Gastrocnemius medialis (tissue), 4 donors: Measurements from ENCODE around the gene MS4A1. TPM values are rescaled to one million over a fixed set of nuclear protein-coding genes. Genes with fewer than 3 reads are reported as not detected.

Source experiments
- ATAC-seq, 2 donors: fragments of 150-250 bp; one replicate each; pipeline ENCODE4 v1.9.1; 2016
- DNase-seq, 2 donors: peaks; one replicate each; pipeline ENCODE4 v3.0.0-alpha.2; 2019
- H3K27ac ChIP-seq, 4 donors: fragments of 200-600 bp; sonication (generic); 1 replicate in 1 of 4; 2 replicates in 3 of 4; pipeline ENCODE4 v1.5.1; 2016 to 2018; ENCODE audit warnings: mild to moderate bottlenecking in 2 of 4, moderate library complexity in 1 of 4
- H3K27me3 ChIP-seq, 3 donors: fragments of 200-600 bp; sonication (generic) in 2 of 3; 1 replicate in 1 of 3; 2 replicates in 2 of 3; pipeline versions ENCODE4 v1.5.1 to v1.6.0; 2016 to 2019; ENCODE audit warnings: mild to moderate bottlenecking in 1 of 3, moderate library complexity in 1 of 3
- H3K36me3 ChIP-seq, 2 donors: fragments of 200-600 bp; sonication (generic) in 1 of 2; one replicate each; pipeline ENCODE4 v1.5.1; 2017 to 2018
- H3K4me1 ChIP-seq, 2 donors: fragments of 200-600 bp; sonication (generic) in 1 of 2; one replicate each; pipeline ENCODE4 v1.5.1; 2016 to 2017; ENCODE audit warnings: mild to moderate bottlenecking in 2 of 2
- H3K4me3 ChIP-seq, 4 donors: fragments of 200-600 bp; sonication (generic) in 3 of 4; 1 replicate in 1 of 4; 2 replicates in 3 of 4; pipeline ENCODE4 v1.5.1; 2016 to 2019; ENCODE audit warnings: mild to moderate bottlenecking in 2 of 4
- H3K9me3 ChIP-seq, 3 donors: fragments of 200-600 bp; sonication (generic) in 2 of 3; 1 replicate in 1 of 3; 2 replicates in 2 of 3; pipeline ENCODE4 v1.5.1; 2016 to 2019
- POLR2A ChIP-seq, 2 donors: fragments of 450-650 bp; IDR thresholded peaks; one replicate each; pipeline ENCODE4 v1.6.1; 2017; ENCODE audit warnings: antibody characterized with exemption in 2 of 2, mild to moderate bottlenecking in 2 of 2, moderate library complexity in 2 of 2
- in situ Hi-C, 4 donors: fragments of 200-750 bp; cut with MboI; loops; one replicate each; pipeline versions ENCODE4 v1.15.0 to v1.8.0; 2017; ENCODE audit warnings: low sequenced_read_pairs in 4 of 4
- intact Hi-C: fragments of 100-400 bp; cut with DNase I; formaldehyde crosslinking; loops from one replicate; pipeline ENCODE4 v1.15.1; 2023; ENCODE audit warnings: low total_unique reads
- total RNA-seq, 4 donors: library from RNA; depleted of rRNA; stranded (reverse); fragments of >200 nt; gene quantifications; one replicate each; pipeline versions ENCODE4 v1.1.0 to v1.2.3, GENCODE V29; 2016
- TF ChIP-seq, protein P1 (sequence below), 5 experiments: fragments of 450-650 bp in 3 of 5; fragments of 200-600 bp in 2 of 5; sonication (generic) in 2 of 5; IDR thresholded peaks in 4 of 5; conservative IDR thresholded peaks in 1 of 5; 1 replicate in 4 of 5; 2 replicates in 1 of 5; pipeline ENCODE4 v1.5.1; 2016 to 2019; ENCODE audit warnings: antibody characterized with exemption in 5 of 5, mild to moderate bottlenecking in 3 of 5, moderate library complexity in 3 of 5

Gene MS4A1
- total RNA-seq, 4 donors from 2014 or later, result 0.10 TPM; not detected in 3

DNA sequence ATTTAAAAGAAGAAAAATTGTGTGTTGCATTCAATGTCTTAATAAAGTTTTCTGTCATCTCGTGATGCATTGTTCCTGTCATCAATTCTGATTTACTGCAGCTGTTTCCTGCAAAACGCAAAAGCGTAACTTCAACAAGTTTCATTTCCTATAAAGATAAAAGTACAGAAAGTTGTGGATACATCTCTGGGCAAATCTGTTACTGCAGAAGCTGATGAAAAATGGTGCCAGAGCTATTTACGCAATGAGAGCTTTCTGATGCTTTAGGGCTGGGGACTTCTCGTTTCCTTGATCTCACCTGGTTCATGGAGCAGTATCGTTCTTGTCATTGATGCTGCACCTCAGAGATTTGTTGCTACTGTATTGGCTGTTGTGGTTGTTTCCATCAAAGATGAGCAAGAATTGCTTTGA is 21.4 kb downstream of the MS4A1 start:
- in situ Hi-C loops, result no loop called here

DNA sequence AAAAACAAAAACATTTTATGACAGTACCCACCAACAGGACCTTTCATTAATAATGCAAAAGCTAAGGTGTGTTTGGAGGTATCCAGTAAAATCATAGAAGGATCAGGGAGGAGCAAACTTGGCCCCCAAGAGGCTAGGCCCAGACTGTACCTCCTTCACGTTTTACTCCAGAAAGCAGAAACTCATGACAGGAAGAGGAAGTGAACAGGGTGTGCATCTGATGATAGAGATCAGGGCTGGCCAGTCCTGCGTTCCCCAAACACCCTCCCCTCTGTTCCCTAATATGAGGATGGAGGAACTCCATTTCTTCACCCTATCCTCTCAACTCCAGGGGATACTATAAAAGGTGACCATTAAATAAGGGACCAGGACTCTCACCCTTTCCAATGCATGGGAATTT is 26.7 kb downstream of the MS4A1 start:
- intact Hi-C loops (no loop called here), in situ Hi-C loops (no loop called here)
- TF ChIP-seq POLR2A (IDR thresholded peaks at IDR 0.05), result no peak
- TF ChIP-seq, protein P1, sequence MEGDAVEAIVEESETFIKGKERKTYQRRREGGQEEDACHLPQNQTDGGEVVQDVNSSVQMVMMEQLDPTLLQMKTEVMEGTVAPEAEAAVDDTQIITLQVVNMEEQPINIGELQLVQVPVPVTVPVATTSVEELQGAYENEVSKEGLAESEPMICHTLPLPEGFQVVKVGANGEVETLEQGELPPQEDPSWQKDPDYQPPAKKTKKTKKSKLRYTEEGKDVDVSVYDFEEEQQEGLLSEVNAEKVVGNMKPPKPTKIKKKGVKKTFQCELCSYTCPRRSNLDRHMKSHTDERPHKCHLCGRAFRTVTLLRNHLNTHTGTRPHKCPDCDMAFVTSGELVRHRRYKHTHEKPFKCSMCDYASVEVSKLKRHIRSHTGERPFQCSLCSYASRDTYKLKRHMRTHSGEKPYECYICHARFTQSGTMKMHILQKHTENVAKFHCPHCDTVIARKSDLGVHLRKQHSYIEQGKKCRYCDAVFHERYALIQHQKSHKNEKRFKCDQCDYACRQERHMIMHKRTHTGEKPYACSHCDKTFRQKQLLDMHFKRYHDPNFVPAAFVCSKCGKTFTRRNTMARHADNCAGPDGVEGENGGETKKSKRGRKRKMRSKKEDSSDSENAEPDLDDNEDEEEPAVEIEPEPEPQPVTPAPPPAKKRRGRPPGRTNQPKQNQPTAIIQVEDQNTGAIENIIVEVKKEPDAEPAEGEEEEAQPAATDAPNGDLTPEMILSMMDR (IDR thresholded peaks at IDR 0.05 in 4 of 5, conservative IDR thresholded peaks at IDR 0.05 in 1 of 5), result no peak
- no peaks in the 10 kb centered on the region for H3K9me3 ChIP-seq
- H3K4me1 ChIP-seq, result no peaks in the 10 kb centered on the region
- DNase-seq (peak in 1 of 2 donors; percentile 16), ATAC-seq (no peak)
- H3K27ac ChIP-seq, result no peak overlapping the region
- H3K27me3 ChIP-seq, result no peaks in the 10 kb centered on the region
- H3K36me3 ChIP-seq, result no peaks in the 10 kb centered on the region
- no peak overlapping the region for H3K4me3 ChIP-seq

More for the DNA sequence above, 21.4 kb downstream of the MS4A1 start:
- TF ChIP-seq, protein P1 (IDR thresholded peaks at IDR 0.05 in 4 of 5, conservative IDR thresholded peaks at IDR 0.05 in 1 of 5), result no peak
- TF ChIP-seq POLR2A (IDR thresholded peaks at IDR 0.05), result no peak
- H3K36me3 ChIP-seq, result no peaks in the 10 kb centered on the region
- DNase-seq (no peak), ATAC-seq (no peak)
- no peaks in the 10 kb centered on the region for H3K9me3 ChIP-seq
- no peaks in the 10 kb centered on the region for H3K27me3 ChIP-seq
- no peak overlapping the region for H3K27ac ChIP-seq
- no peak overlapping the region for H3K4me3 ChIP-seq
- intact Hi-C loops, result no loop called here
- no peaks in the 10 kb centered on the region for H3K4me1 ChIP-seq

DNA sequence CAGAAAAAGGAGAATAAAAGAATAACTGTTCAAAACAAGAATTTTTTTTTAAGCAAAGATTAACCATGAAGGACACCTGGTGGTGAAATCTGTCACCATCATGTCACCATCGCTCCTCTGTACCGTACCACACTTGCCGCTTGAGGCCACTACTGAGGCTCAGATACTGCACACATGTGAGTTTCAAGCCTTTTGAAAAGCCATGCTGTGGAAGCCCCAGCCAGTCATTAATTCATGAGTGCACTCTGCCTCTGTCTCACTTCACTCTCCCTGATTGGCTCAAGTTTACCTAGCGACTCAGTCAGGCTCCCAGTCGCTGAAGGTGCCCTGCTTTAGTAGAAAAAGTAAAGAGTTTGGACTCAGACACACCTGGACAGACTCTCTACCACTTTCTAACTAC is 30.3 kb downstream of the MS4A1 start:
- TF ChIP-seq POLR2A (IDR thresholded peaks at IDR 0.05), result no peak
- TF ChIP-seq, protein P1 (IDR thresholded peaks at IDR 0.05 in 4 of 5, conservative IDR thresholded peaks at IDR 0.05 in 1 of 5), result no peak
- intact Hi-C loops, result no loop called here
- ATAC-seq (no peak), DNase-seq (no peak)
- Histone ChIP-seq H3K27me3 (no peaks in the 10 kb centered on the region), H3K4me3 (no peak overlapping the region), H3K4me1 (no peaks in the 10 kb centered on the region), H3K27ac (no peak overlapping the region), H3K36me3 (no peaks in the 10 kb centered on the region), H3K9me3 (no peaks in the 10 kb centered on the region)
- in situ Hi-C loops, result no loop called here

DNA sequence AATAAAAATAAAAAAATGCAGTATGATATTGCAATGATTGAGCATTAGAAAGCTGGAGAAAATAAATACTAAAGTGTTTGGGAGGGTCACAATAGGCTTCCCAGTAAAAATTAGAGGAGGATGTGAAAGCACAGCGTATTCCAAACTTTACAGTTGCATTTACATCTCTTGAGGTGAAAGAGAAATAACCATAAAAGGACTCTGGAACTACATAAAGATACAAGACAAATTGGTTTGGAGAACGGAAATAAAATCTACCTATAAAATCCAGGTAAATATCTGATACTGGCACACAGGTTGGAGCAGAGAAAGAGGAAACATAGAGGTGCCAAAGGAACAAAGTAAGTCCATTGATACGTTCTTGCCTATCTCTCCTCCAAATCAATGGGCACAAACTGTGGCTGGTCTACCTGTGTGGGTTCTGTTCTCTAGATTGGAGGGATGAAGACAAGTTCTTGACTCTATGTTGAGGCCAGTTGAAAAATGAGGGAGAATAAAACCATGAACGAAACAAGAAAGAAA is 36.9 kb downstream of the MS4A1 start, which contains the start of gene MS4A12:
Gene MS4A12, plus strand, starts transcription at position 291 of the 522 bp plus-strand sequence. CDS start 4,541 bp downstream, outside the sequence.
- TF ChIP-seq, protein P1 (IDR thresholded peaks at IDR 0.05 in 4 of 5, conservative IDR thresholded peaks at IDR 0.05 in 1 of 5), result no peak
- no peak for TF ChIP-seq POLR2A (IDR thresholded peaks at IDR 0.05)
- no peaks in the 10 kb centered on the region for H3K4me1 ChIP-seq
- no peaks in the 10 kb centered on the region for H3K9me3 ChIP-seq
- DNase-seq (no peak), ATAC-seq (no peak)
- intact Hi-C loops (no loop called here), in situ Hi-C loops (no loop called here)
- no peak within 1 kb of the TSS for H3K4me3 ChIP-seq
- H3K27me3 ChIP-seq, result no peaks in the 10 kb centered on the region
- H3K36me3 ChIP-seq, result no peaks in the 10 kb centered on the region
- no peak within 1 kb of the TSS for H3K27ac ChIP-seq

DNA sequence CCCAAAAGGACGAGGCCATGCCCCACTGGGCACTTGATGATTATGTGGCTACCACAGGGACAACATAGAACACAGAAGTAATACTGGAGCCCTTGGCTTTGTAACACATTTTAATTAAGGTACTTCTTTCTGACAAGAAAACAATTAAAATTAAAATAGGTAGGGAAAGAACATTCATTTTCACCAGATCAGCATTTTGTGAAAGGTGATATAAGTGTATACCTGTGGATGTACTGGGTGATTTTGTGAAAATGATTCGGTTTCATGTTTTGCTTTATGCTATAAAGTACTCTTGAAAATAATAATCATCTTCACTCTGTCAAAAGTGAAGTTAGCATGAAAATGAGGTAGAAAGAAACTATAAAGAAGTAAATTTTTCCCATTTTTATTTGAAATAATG is 37.8 kb downstream of the MS4A1 start:
- Histone ChIP-seq H3K27ac (no peak overlapping the region), H3K27me3 (no peaks in the 10 kb centered on the region), H3K4me1 (no peaks in the 10 kb centered on the region), H3K36me3 (no peaks in the 10 kb centered on the region), H3K9me3 (no peaks in the 10 kb centered on the region), H3K4me3 (no peak overlapping the region)
- intact Hi-C loops (no loop called here), in situ Hi-C loops (no loop called here)
- DNase-seq (no peak), ATAC-seq (no peak)
- no peak for TF ChIP-seq POLR2A (IDR thresholded peaks at IDR 0.05)
